Mucosa of stomach (tissue), 1 donor: ENCODE data around the gene ABI1.
"Not testable (repeated sequence)": the region's sequence is repeated elsewhere in the genome, so short reads cannot be mapped to it uniquely, and the experiment has no call there.

ENCODE experiments used
- H3K27me3 ChIP-seq: one replicate; pipeline ENCODE4 v1.7.0; 2013; ENCODE audit warnings: mild to moderate bottlenecking, low read length; ENCODE audit not compliant: control insufficient read depth, insufficient read depth
- H3K36me3 ChIP-seq: one replicate; pipeline ENCODE4 v1.7.0; 2013; ENCODE audit warnings: low read length; ENCODE audit not compliant: control insufficient read depth, insufficient read depth
- H3K4me1 ChIP-seq: one replicate; pipeline ENCODE4 v1.7.0; 2013; ENCODE audit warnings: mild to moderate bottlenecking, low read length; ENCODE audit not compliant: control insufficient read depth, insufficient read depth
- H3K4me3 ChIP-seq: one replicate; pipeline ENCODE4 v1.7.0; 2013; ENCODE audit warnings: low read length
- H3K9ac ChIP-seq: one replicate; pipeline ENCODE4 v1.7.0; 2013; ENCODE audit warnings: mild to moderate bottlenecking, low read length, moderate library complexity
- H3K9me3 ChIP-seq: one replicate; pipeline ENCODE4 v1.7.0; 2013; ENCODE audit warnings: mild to moderate bottlenecking, low read length, moderate library complexity; ENCODE audit not compliant: control insufficient read depth
- donor health status: Pancreatic carcinoma.

Gene ABI1

DNA sequence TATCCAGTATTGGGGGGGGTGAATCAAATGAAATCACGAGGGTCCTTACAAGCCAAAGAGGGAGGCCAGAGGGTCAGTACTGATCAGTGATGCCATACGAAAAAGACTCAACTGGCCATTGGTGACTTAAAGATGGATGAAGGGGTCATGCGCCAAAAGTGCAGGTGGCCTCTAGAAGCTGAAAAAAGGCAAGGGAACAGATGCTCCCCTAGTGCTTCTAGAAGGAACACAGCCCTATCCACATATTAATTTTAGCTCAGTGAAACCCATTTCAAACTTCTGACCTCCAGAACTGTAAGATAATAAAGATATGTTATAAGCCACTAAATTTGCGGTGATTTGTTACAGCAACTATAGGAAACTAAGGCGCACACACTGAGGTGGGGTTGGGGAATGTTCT is 62.5 kb downstream of the ABI1 start:
- no peaks in the 10 kb centered on the region for H3K27me3 ChIP-seq
- peaks cover 8% of the 10 kb centered on the region for H3K4me1 ChIP-seq
- no peak overlapping the region for H3K9ac ChIP-seq
- H3K9me3 ChIP-seq: no peaks in the 10 kb centered on the region
- H3K4me3 ChIP-seq: no peak overlapping the region
- H3K36me3 ChIP-seq: no peaks in the 10 kb centered on the region

DNA sequence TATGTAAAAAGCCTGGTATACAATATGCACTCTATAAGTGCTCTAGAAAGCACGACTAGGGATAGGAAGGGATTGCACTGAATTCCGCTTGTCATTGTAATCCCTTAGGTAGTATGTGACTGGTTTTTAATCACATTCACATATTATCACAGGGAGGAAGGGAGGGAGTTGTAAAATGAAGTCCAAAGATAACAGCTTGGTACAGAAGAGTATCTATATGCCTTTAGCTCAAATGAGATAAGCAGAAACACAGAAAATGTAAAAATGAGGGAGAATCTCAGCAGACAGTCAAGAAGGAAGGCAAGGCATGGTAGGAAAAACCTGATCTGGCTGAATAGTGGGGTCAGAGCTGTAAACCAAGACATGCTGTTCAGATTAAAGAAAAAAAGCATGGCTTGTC is 63.4 kb downstream of the ABI1 start:
- no peak overlapping the region for H3K4me3 ChIP-seq

DNA sequence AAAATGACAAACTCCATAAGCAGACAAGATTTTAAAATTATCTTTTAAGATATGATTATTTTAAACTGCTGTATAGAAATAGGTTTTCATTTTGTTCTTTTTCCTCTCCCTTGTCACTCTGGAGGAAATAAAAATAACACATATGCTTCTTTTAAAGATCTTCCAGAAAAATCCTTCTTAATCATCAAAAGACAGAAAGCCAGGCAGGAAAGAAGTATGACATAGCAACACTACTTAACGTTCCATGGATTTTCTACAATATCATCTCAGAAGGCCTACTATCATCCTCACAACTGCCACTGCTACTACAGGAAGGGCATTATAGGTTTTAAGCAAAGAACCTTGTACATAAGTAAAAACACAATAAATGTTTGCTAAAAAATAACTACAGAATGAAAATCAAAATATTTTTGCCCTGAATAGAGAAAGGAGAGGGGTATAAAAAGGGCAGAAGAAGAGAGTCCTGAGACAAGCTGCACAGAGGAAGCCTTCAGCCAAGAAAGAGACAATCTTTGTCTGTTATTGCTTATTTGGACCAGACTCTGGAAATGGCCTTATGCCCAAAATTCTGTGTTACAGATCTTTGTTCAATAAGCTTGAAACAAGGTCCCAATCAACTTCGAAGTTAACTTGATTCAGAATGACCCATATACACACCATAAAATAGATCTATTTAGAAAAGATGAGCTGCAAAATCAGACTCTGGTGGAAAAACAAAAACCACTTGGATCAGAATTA is 67.8 kb downstream of the ABI1 start:
- Histone ChIP-seq H3K36me3 (no peaks in the 10 kb centered on the region), H3K9ac (no peak overlapping the region), H3K4me1 (no peaks in the 10 kb centered on the region), H3K9me3 (no peaks in the 10 kb centered on the region), H3K4me3 (no peak overlapping the region), H3K27me3 (no peaks in the 10 kb centered on the region)

More for the DNA sequence above, 63.4 kb downstream of the ABI1 start:
- H3K36me3 ChIP-seq: no peaks in the 10 kb centered on the region
- H3K4me1 ChIP-seq: peaks cover 2% of the 10 kb centered on the region
- H3K27me3 ChIP-seq: no peaks in the 10 kb centered on the region
- H3K9ac ChIP-seq: no peak overlapping the region
- H3K9me3 ChIP-seq: no peaks in the 10 kb centered on the region

DNA sequence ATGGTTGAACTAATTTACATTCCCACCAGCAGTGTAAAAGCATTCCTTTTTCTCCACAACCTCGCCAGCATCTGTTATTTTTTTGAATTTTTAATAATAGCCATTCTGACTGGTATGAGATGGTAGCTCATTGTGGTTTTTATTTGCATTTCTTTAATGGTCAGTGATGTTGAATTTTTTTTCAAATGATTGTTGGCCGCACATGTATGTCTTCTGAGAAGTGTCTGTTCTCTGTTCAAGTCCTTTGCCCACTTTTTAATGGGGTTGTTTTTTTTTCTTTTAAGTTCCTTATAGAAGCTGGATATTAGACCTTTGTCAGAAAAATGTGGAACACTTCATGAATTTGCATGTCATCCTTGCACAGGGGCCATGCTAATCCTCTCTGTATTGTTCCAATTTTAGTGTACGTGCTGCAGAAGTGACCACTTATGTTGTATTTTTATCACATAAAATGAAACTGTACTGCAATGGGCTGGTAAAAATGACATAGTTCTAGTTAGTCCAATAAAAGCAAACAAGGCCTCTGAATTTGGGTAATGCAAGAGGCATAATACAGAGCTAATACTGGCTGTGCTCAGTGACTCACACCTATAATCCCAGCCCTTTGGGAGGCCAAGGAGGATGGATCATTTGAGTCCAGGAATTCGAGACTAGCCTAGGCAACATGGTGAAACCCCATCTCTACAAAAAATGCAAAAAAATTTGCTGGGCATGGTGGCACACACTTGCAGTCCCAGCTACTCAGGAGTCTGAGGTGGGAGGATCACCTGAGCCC is 70.3 kb downstream of the ABI1 start:
- no peak overlapping the region for H3K4me3 ChIP-seq
- H3K9ac ChIP-seq: no peak overlapping the region
- no peaks in the 10 kb centered on the region for H3K36me3 ChIP-seq

DNA sequence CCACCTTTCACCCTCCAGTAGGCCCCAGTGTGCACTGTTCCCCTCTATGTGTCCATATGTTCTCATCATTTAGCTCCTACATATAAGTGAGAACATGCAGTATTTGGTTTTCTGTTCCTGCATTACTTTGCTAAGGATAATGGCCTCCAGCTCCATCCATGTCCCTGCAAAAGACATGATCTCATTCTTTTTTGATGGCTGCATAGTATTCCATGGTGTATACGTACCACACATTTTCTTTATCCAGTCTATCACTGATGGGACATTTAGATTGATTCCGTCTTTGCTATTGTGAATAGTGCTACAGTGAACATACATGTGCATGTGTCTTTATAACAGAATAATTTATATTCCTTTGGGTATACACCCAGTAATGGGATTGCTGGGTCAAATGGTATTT is 71.0 kb downstream of the ABI1 start:
- not testable (repeated sequence) for H3K9ac ChIP-seq, H3K9me3 ChIP-seq, H3K4me3 ChIP-seq, H3K4me1 ChIP-seq, H3K27me3 ChIP-seq, H3K36me3 ChIP-seq

More for the DNA sequence above, 70.3 kb downstream of the ABI1 start:
- Histone ChIP-seq H3K27me3 (no peaks in the 10 kb centered on the region), H3K4me1 (no peaks in the 10 kb centered on the region), H3K9me3 (no peaks in the 10 kb centered on the region)

DNA sequence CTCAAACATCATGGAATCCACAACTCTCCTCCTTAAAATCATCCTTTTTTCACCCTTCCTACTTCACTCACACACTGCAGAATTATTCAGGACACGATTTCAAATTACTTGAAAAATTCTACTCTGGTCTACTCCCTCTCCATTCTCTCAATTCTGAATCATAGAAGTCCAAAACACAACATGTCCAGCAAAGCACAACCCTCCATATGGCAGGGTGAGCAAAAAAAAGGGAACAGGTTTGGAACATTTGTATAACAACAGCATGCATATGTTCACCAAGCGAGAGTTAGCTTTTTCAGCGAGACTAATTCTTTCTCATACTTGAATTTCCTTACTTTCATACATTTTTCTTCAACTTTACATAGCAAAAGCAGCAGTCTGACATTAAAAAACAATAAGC is 73.4 kb downstream of the ABI1 start:
- Histone ChIP-seq H3K36me3 (no peaks in the 10 kb centered on the region), H3K9me3 (no peaks in the 10 kb centered on the region), H3K4me1 (no peaks in the 10 kb centered on the region), H3K9ac (no peak overlapping the region), H3K27me3 (no peaks in the 10 kb centered on the region), H3K4me3 (no peak overlapping the region)

DNA sequence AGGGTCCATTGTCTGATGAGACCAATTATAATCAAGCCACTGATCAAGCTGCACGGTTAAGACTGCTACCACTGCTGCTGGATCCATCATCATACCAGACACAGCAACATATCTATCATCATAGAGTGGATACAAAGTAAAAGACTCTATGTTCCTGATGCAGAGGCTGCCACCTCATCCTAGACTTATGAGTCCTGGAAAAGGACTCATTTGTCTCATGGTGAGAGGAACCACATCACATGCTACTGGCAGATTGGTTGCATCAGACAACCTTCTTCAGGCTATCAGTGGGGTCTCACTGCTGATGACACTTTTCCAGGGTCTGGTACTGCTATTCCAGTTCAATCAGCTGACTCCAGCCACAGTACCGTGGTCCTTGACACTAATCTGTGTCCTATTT is 79.0 kb downstream of the ABI1 start:
- H3K36me3 ChIP-seq: no peaks in the 10 kb centered on the region
- H3K27me3 ChIP-seq: no peaks in the 10 kb centered on the region
- H3K4me3 ChIP-seq: no peak overlapping the region
- no peak overlapping the region for H3K9ac ChIP-seq
- H3K9me3 ChIP-seq: no peaks in the 10 kb centered on the region
- peaks cover 29% of the 10 kb centered on the region for H3K4me1 ChIP-seq

DNA sequence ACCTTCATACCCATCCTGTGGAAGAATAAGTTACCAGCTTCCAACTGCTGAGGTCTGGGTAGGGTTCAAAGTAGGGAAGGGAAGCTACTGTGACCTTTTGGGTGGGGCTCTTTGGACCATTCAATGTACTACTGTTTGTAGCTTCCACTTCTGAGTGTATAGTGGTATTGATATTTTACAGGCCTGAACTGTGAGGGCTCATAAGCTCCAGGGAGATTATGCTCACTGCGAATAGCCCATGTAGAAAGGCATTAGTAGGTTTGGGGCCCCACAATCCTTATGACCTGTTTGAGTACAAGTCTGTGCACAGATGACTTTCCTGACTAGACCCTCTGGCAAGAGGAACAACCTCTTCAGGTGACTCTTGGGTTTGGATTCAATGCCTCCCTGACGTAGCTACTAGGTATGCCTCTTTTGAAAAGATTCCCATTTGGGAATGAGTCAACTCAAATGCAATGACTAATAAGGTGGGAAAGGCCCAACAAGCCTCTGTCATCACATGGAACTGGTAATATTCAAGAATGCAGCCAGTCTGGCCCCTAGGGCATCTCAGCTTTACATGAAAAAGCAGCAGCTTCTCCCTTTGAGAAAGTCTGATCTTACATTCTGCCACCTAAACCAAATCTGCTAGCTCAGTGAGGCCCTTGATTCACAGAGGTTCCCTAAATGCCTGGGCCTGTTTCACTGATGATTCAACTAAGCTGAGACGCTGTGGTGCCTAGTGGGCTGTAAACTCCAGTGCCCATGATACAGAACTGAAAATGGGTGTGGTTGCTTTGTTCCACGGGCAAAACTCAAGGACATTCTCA is 79.8 kb downstream of the ABI1 start:
- Histone ChIP-seq H3K36me3 (no peaks in the 10 kb centered on the region), H3K4me3 (no peak overlapping the region), H3K27me3 (no peaks in the 10 kb centered on the region), H3K9ac (no peak overlapping the region), H3K4me1 (peaks cover 29% of the 10 kb centered on the region), H3K9me3 (no peaks in the 10 kb centered on the region)

DNA sequence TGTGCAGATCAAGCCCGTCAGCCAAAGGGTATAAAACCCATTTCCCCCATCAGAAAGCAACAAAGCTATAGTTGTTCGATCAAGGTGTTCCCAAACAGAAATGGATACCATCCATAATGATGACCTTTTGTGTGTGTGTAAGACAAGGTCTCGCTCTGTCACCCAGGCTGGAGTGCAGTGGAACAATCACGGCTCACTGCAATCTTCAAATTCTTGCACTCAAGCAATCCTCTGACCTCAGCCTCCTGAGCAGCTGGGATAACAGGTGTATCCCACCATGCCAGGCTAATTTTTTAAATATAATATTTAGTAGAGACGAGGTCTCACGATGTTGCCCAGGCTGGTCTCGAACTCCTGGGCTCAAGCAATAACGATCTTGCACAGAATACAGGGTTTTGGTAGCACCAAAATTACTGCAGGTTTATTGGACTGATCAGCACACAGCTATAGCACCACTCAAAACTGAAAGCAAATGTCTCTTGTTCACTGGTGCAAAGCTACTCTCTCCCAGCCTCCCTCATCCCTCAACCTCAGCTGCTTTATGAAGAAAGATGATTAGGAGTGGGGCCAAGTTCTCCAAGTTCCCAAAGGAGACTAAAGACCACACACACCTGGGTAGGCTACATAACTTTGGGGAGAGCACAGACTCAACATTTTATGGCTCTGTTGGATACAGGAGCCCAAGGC is 80.5 kb downstream of the ABI1 start:
- no peaks in the 10 kb centered on the region for H3K27me3 ChIP-seq
- H3K9ac ChIP-seq: no peak overlapping the region
- H3K36me3 ChIP-seq: no peaks in the 10 kb centered on the region
- H3K9me3 ChIP-seq: no peaks in the 10 kb centered on the region
- peaks cover 29% of the 10 kb centered on the region for H3K4me1 ChIP-seq
- H3K4me3 ChIP-seq: no peak overlapping the region

DNA sequence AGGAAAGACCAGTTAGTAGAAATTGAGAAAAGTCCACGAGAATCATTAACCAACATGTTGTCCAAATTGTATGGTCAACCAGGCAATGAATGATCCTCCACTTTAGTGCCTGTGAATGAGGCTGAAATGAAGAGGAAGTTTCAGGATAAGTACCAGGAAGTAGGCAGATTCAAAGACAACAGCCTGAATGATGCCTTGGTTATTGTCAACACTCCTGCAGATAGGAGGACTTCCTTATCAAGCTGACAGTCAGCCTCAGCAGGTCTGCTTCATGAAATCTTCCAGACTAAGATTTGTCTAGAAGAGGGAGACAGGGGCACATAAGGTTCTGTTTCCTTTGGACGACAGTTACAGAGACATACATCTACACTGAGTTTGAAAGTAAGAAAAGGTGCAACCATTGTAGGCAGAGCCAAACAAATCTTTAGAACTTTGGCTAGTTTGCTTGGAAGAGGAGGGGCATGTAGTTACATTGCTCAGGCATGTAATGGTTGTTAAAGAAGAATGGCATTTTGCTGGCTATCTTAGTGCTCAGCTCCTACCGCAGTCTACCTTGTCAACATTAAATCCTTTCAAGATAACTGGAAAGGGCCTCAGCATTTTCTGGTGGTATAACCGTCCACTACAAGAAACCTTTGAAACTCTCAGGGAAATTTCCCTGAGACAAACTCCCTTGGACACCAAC is 81.4 kb downstream of the ABI1 start:
- no peak overlapping the region for H3K4me3 ChIP-seq
- no peaks in the 10 kb centered on the region for H3K9me3 ChIP-seq
- no peaks in the 10 kb centered on the region for H3K27me3 ChIP-seq
- no peak overlapping the region for H3K9ac ChIP-seq
- no peaks in the 10 kb centered on the region for H3K36me3 ChIP-seq
- peaks cover 29% of the 10 kb centered on the region for H3K4me1 ChIP-seq

DNA sequence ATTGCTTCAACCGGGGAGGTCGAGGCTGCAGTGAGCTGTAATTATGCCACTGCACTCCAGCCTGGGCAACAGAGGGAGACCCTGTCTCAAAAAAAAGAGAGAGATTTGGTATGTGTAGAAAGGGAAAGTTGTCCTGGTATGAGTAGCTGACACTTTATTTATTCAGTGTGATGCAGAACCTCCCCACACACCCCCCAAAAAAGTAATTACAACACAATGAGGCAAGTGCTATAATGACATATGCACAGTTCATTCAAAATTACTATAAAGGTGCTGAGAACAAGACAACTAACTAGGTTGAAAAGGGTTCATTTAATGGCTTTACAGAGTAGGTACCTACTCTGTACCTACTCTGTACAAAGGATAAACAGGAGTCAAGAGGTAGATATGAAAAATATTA is 83.1 kb downstream of the ABI1 start:
- no peak overlapping the region for H3K4me3 ChIP-seq
- H3K9ac ChIP-seq: no peak overlapping the region
- no peaks in the 10 kb centered on the region for H3K36me3 ChIP-seq
- peaks cover 29% of the 10 kb centered on the region for H3K4me1 ChIP-seq
- no peaks in the 10 kb centered on the region for H3K9me3 ChIP-seq
- no peaks in the 10 kb centered on the region for H3K27me3 ChIP-seq
